SU-DHL-6 (cell line): ENCODE measurements around the gene TANC1.

Experiments used
- CTCF ChIP-seq: fragments of 200-600 bp; sonication (generic); IDR thresholded peaks from one replicate; pipeline ENCODE4 v1.5.1; 2017; ENCODE audit warnings: antibody characterized with exemption, mild to moderate bottlenecking, low read length, moderate library complexity; ENCODE audit not compliant: insufficient read depth, poor library complexity, severe bottlenecking
- EZH2phosphoT487 ChIP-seq: fragments of 200-600 bp; sonication (generic), shearing (Covaris generic); conservative IDR thresholded peaks from 2 replicates; pipeline ENCODE4 v1.6.1; 2018; ENCODE audit warnings: mild to moderate bottlenecking, antibody characterized with exemption, low read length, moderate library complexity, mixed read lengths

GRCh38 chr2:158997037-158997790 is 28.8 kb downstream of the TANC1 start:
- TF ChIP-seq CTCF (no peak), EZH2phosphoT487 (no peak)
